Psoas muscle (tissue), 8 donors: ENCODE measurements around the gene GALNT15. TPM values are rescaled to one million over a fixed set of nuclear protein-coding genes. Genes with fewer than 3 reads are reported as not detected.

ENCODE experiments used
- ATAC-seq, 4 donors: fragments of 200-7000 bp; cut with Tn5 transposase; one replicate each; pipeline ENCODE4 v1.9.1; 2020; ENCODE audit warnings: moderate library complexity in 3 of 4, mild to moderate bottlenecking in 2 of 4
- DNase-seq, 2 donors: peaks; one replicate each; pipeline ENCODE4 v3.0.0-alpha.2; 2020
- H3K27ac ChIP-seq: fragments of 200-600 bp; one replicate; pipeline ENCODE4 v1.8.0; 2022
- H3K27me3 ChIP-seq, 3 donors: fragments of 200-600 bp in 1 of 3; one replicate each; pipeline versions ENCODE4 v1.6.1 to v1.8.0; 2013 to 2022; ENCODE audit warnings: low read length in 2 of 3, mild to moderate bottlenecking in 2 of 3, moderate library complexity in 1 of 3; ENCODE audit not compliant: insufficient read depth in 3 of 3
- H3K36me3 ChIP-seq, 2 donors: fragments of 200-600 bp in 1 of 2; one replicate each; pipeline versions ENCODE4 v1.6.1 to v1.8.0; 2013 to 2022; ENCODE audit warnings: low read depth in 1 of 2, mild to moderate bottlenecking in 1 of 2, moderate library complexity in 1 of 2; ENCODE audit not compliant: insufficient read depth in 1 of 2
- H3K4me1 ChIP-seq: fragments of 200-600 bp; one replicate; pipeline ENCODE4 v1.8.0; 2022
- H3K4me3 ChIP-seq: fragments of 200-600 bp; one replicate; pipeline ENCODE4 v1.8.0; 2022; ENCODE audit warnings: mild to moderate bottlenecking
- H3K9me3 ChIP-seq: fragments of 200-600 bp; one replicate; pipeline ENCODE4 v1.8.0; 2022
- CTCF ChIP-seq: fragments of 200-600 bp; IDR thresholded peaks from one replicate; pipeline ENCODE4 v1.8.0; 2022; ENCODE audit warnings: antibody characterized with exemption
- WGBS, 3 donors: extraction: QIAGEN DNeasy Blood & Tissue Kit; methylation state at CpG; one replicate each; pipeline versions ENCODE4 v1.1.6 to v1.1.7; 2013; 5-methylcytosine and 5-hydroxymethylcytosine counted together
- intact Hi-C, 2 donors: fragments of 100-400 bp; cut with DNase I; formaldehyde crosslinking; loops; one replicate each; pipeline versions ENCODE4 v1.11.0 to v1.14.2; 2022
- polyA plus RNA-seq, 3 donors: library from polyadenylated mRNA; stranded (reverse); fragments of 200-250 nt; gene quantifications; one replicate each; pipeline ENCODE4 v1.2.3, GENCODE V29; 2013
- total RNA-seq, 4 donors: library from RNA; stranded (reverse); fragmentation: NEBNext Ultra II Directional in 2 of 4; extraction: Animal tissue kit (Norgen Biotek cat#: 25700) in 2 of 4; gene quantifications; one replicate each; pipeline versions ENCODE4 v1.2.1 to v1.2.4, GENCODE V29; 2021 to 2023
- donor health status: healthy with polysubstance abuse.
- donor health status: DM: no; HTN: no; CAD: no; lungs with moderate emphysema.
- donor health status: Bipolar disorder and iron deficiency.
- donor health status: healthy.
- donor health status: DM: yes; HTN: yes; CAD: no.
- donor health status: DM: no; HTN: no; CAD: no.
- donor health status: DM: no; HTN: no; CAD: no.
- donor health status: DM: yes; HTN: yes; CAD: no.

The GALNT15 gene
- total and polyA plus RNA-seq, 7 donors: 5.5 to 50.6 (median 25.8) TPM

GRCh38 chr3:16192176-16192811, 17.8 kb downstream of the GALNT15 start:
- DNase-seq (no peak), ATAC-seq (no peak)
- Histone ChIP-seq H3K27ac (no peak overlapping the region), H3K4me1 (no peaks in the 10 kb centered on the region), H3K36me3 (peaks cover 0 to 9% of the 10 kb centered on the region in 2 donors), H3K9me3 (no peaks in the 10 kb centered on the region), H3K4me3 (no peak overlapping the region), H3K27me3 (peaks cover 0 to 2% (median 0%) of the 10 kb centered on the region in 3 donors)
- WGBS, 3 donors: 57 to 62% (median 62%) methylated on average over 5 of the region's 5 CpGs
- intact Hi-C loops: no loop called here
- no peak for TF ChIP-seq CTCF

- 79 to 89% (median 80%) methylated on average over 4 of the region's 4 CpGs for WGBS, 3 donors
- no peak for TF ChIP-seq CTCF
- no peak overlapping the region for H3K4me3 ChIP-seq
- no peaks in the 10 kb centered on the region for H3K27me3 ChIP-seq
- no peaks in the 10 kb centered on the region for H3K4me1 ChIP-seq
- intact Hi-C loops: loop anchor here in 1 of 2 donors (5.0 kb wide), 1 partner anchor 39 kb away; no protein-coding TSS in a partner anchor
- peaks cover 0 to 39% of the 10 kb centered on the region in 2 donors for H3K36me3 ChIP-seq
- DNase-seq: no peak
- H3K27ac ChIP-seq: no peak overlapping the region
- H3K9me3 ChIP-seq: no peaks in the 10 kb centered on the region
- ATAC-seq: no peak
These were observed 23.9 kb downstream of the GALNT15 start for GRCh38 chr3:16198427-16198826.

- Histone ChIP-seq H3K27ac (no peak overlapping the region), H3K27me3 (no peaks in the 10 kb centered on the region), H3K36me3 (peaks cover 0 to 43% of the 10 kb centered on the region in 2 donors), H3K4me1 (no peaks in the 10 kb centered on the region), H3K4me3 (no peak overlapping the region), H3K9me3 (no peaks in the 10 kb centered on the region)
- 74 to 95% (median 85%) methylated on average over 2 of the region's 2 CpGs for WGBS, 3 donors
- DNase-seq (no peak), ATAC-seq (no peak)
- no peak for TF ChIP-seq CTCF
- intact Hi-C loops: loop anchor here in 1 of 2 donors (5.0 kb wide), 1 partner anchor 38 kb away; no protein-coding TSS in a partner anchor
These were observed 25.3 kb downstream of the GALNT15 start for GRCh38 chr3:16199769-16200168.

- Histone ChIP-seq H3K4me3 (no peak overlapping the region), H3K36me3 (peaks cover 0 to 43% of the 10 kb centered on the region in 2 donors), H3K9me3 (no peaks in the 10 kb centered on the region), H3K27ac (no peak overlapping the region), H3K27me3 (no peaks in the 10 kb centered on the region), H3K4me1 (no peaks in the 10 kb centered on the region)
- 87 to 94% (median 89%) methylated on average over 8 of the region's 8 CpGs for WGBS, 3 donors
- intact Hi-C loops: no loop called here
- ATAC-seq (no peak), DNase-seq (no peak)
- no peak for TF ChIP-seq CTCF
These were observed 25.9 kb downstream of the GALNT15 start for GRCh38 chr3:16200411-16200810.

- H3K27ac ChIP-seq: no peak overlapping the region
- no peaks in the 10 kb centered on the region for H3K27me3 ChIP-seq
- H3K36me3 ChIP-seq: peaks cover 0 to 29% of the 10 kb centered on the region in 2 donors
- no peaks in the 10 kb centered on the region for H3K9me3 ChIP-seq
- H3K4me3 ChIP-seq: no peak overlapping the region
- no peak for DNase-seq
- no peaks in the 10 kb centered on the region for H3K4me1 ChIP-seq
- no peak for ATAC-seq
- TF ChIP-seq CTCF: no peak
- WGBS, 3 donors: 84 to 96% (median 88%) methylated on average over 4 of the region's 4 CpGs
- intact Hi-C loops: no loop called here
These were observed 28.6 kb downstream of the GALNT15 start for GRCh38 chr3:16203031-16203430.
